Measurements from ENCODE around the gene ZNF697.

The ZNF697 gene

GRCh38 chr1:119653135-119653838 is 5.2 kb upstream of the ZNF697 start:
- H2AK5ac ChIP-seq (ENCODE audit: low read length) = no peak overlapping the region
- H3K36me3 ChIP-seq (ENCODE audit: control insufficient read depth, insufficient read depth, low read length) = no peaks in the 10 kb centered on the region
- H3K27ac ChIP-seq (ENCODE audit: low read depth, low read length) = no peak overlapping the region
- H3K4ac ChIP-seq (ENCODE audit: low read depth, low read length) = no peak overlapping the region
- DNase-seq = no peak
- WGBS (ENCODE audit: extremely low coverage, insufficient coverage, low lambda C conversion rate) = no CpG with 5 or more reads among the region's 4 CpGs
- H3K4me2 ChIP-seq (ENCODE audit: low read length) = no peak overlapping the region
- no peaks in the 10 kb centered on the region for H3K27me3 ChIP-seq (ENCODE audit: insufficient read depth, low read length, poor library complexity)
- no peak overlapping the region for H3K4me3 ChIP-seq (ENCODE audit: low read length)
- no peaks in the 10 kb centered on the region for H3K79me2 ChIP-seq (ENCODE audit: control insufficient read depth, insufficient read depth, low read length)
- no peak overlapping the region for H3K23ac ChIP-seq (ENCODE audit: low read length)
- H2BK15ac ChIP-seq (replicated peaks; ENCODE audit: low read depth) = no peak overlapping the region
- no peak overlapping the region for H3K18ac ChIP-seq (ENCODE audit: low read length)
- H3K56ac ChIP-seq (ENCODE audit: low read length) = no peak overlapping the region
- H3K79me1 ChIP-seq (ENCODE audit: low read length) = no peaks in the 10 kb centered on the region
- H3K4me1 ChIP-seq (ENCODE audit: control insufficient read depth, low read depth, low read length) = peaks cover 6% of the 10 kb centered on the region
- no peak overlapping the region for H3K9ac ChIP-seq (ENCODE audit: low read length)
- no peak overlapping the region for H4K5ac ChIP-seq (ENCODE audit: low read length)
- H2BK5ac ChIP-seq (ENCODE audit: low read length) = no peak overlapping the region
- H2BK120ac ChIP-seq (ENCODE audit: low read depth, low read length) = no peak overlapping the region
- no peak overlapping the region for H4K8ac ChIP-seq (ENCODE audit: low read depth, low read length)

- H4K8ac ChIP-seq (ENCODE audit: low read depth, low read length) = no peak overlapping the region
- no peak overlapping the region for H3K56ac ChIP-seq (ENCODE audit: low read length)
- H2BK5ac ChIP-seq (ENCODE audit: low read length) = no peak overlapping the region
- H3K18ac ChIP-seq (ENCODE audit: low read length) = no peak overlapping the region
- H3K4me1 ChIP-seq (ENCODE audit: control insufficient read depth, low read depth, low read length) = peaks cover 6% of the 10 kb centered on the region
- peak overlapping the region; percentile 57 for H2BK15ac ChIP-seq (replicated peaks; ENCODE audit: low read depth)
- H3K79me1 ChIP-seq (ENCODE audit: low read length) = no peaks in the 10 kb centered on the region
- H3K4ac ChIP-seq (ENCODE audit: low read depth, low read length) = no peak overlapping the region
- no peaks in the 10 kb centered on the region for H3K36me3 ChIP-seq (ENCODE audit: control insufficient read depth, insufficient read depth, low read length)
- no peak overlapping the region for H3K4me3 ChIP-seq (ENCODE audit: low read length)
- H3K27ac ChIP-seq (ENCODE audit: low read depth, low read length) = no peak overlapping the region
- no peak overlapping the region for H4K5ac ChIP-seq (ENCODE audit: low read length)
- H2BK120ac ChIP-seq (ENCODE audit: low read depth, low read length) = no peak overlapping the region
- H2AK5ac ChIP-seq (ENCODE audit: low read length) = no peak overlapping the region
- no peak overlapping the region for H3K4me2 ChIP-seq (ENCODE audit: low read length)
- H3K27me3 ChIP-seq (ENCODE audit: insufficient read depth, low read length, poor library complexity) = no peaks in the 10 kb centered on the region
- WGBS (ENCODE audit: extremely low coverage, insufficient coverage, low lambda C conversion rate) = no CpG with 5 or more reads among the region's 4 CpGs
- peak; percentile 46 for DNase-seq
- H3K23ac ChIP-seq (ENCODE audit: low read length) = no peak overlapping the region
- no peak overlapping the region for H3K9ac ChIP-seq (ENCODE audit: low read length)
- H3K79me2 ChIP-seq (ENCODE audit: control insufficient read depth, insufficient read depth, low read length) = no peaks in the 10 kb centered on the region
Observed at GRCh38 chr1:119652587-119652986, 4.5 kb upstream of the ZNF697 start.

- no peak overlapping the region for H2BK15ac ChIP-seq (replicated peaks; ENCODE audit: low read depth)
- no CpG with 5 or more reads among the region's 1 CpG for WGBS (ENCODE audit: extremely low coverage, insufficient coverage, low lambda C conversion rate)
- H2BK5ac ChIP-seq (ENCODE audit: low read length) = no peak overlapping the region
- peaks cover 7% of the 10 kb centered on the region for H3K79me2 ChIP-seq (ENCODE audit: control insufficient read depth, insufficient read depth, low read length)
- H2BK120ac ChIP-seq (ENCODE audit: low read depth, low read length) = no peak overlapping the region
- no peak overlapping the region for H3K4me2 ChIP-seq (ENCODE audit: low read length)
- H3K9ac ChIP-seq (ENCODE audit: low read length) = no peak overlapping the region
- H3K4me3 ChIP-seq (ENCODE audit: low read length) = no peak overlapping the region
- no peak overlapping the region for H3K4ac ChIP-seq (ENCODE audit: low read depth, low read length)
- H3K4me1 ChIP-seq (ENCODE audit: control insufficient read depth, low read depth, low read length) = peaks cover 7% of the 10 kb centered on the region
- no peaks in the 10 kb centered on the region for H3K27me3 ChIP-seq (ENCODE audit: insufficient read depth, low read length, poor library complexity)
- DNase-seq = no peak
- no peak overlapping the region for H4K5ac ChIP-seq (ENCODE audit: low read length)
- H3K23ac ChIP-seq (ENCODE audit: low read length) = no peak overlapping the region
- no peak overlapping the region for H2AK5ac ChIP-seq (ENCODE audit: low read length)
- H3K27ac ChIP-seq (ENCODE audit: low read depth, low read length) = no peak overlapping the region
- no peak overlapping the region for H3K56ac ChIP-seq (ENCODE audit: low read length)
- H3K18ac ChIP-seq (ENCODE audit: low read length) = no peak overlapping the region
- no peak overlapping the region for H4K8ac ChIP-seq (ENCODE audit: low read depth, low read length)
- no peaks in the 10 kb centered on the region for H3K36me3 ChIP-seq (ENCODE audit: control insufficient read depth, insufficient read depth, low read length)
- H3K79me1 ChIP-seq (ENCODE audit: low read length) = peaks cover 6% of the 10 kb centered on the region
Observed at GRCh38 chr1:119651641-119652040, 3.6 kb upstream of the ZNF697 start.

DNA sequence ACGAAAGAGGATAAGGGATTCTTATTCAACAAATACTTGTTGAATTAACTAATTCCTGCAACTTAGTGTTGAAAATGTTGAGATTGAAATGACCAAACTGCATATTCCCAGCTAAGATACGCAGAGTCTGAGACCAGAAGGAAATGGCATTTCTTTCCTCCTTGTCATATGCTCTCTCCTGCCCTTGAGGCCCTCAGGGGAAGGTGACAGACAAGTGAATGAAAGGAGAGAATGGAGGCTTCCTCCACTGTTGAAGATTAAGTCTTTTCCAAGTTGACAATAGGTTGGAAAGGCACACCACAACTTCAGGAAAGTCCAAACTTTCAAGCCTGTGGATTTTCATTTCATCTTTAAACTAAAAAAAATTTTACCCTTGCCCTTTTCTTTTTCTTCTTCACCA is 3.1 kb upstream of the ZNF697 start:
- no CpG with 5 or more reads among the region's 2 CpGs for WGBS (ENCODE audit: extremely low coverage, insufficient coverage, low lambda C conversion rate)
- Histone ChIP-seq H3K27me3 (ENCODE audit: insufficient read depth, low read length, poor library complexity) (no peaks in the 10 kb centered on the region), H3K79me2 (ENCODE audit: control insufficient read depth, insufficient read depth, low read length) (peaks cover 12% of the 10 kb centered on the region), H3K4ac (ENCODE audit: low read depth, low read length) (no peak overlapping the region), H3K27ac (ENCODE audit: low read depth, low read length) (no peak overlapping the region), H3K18ac (ENCODE audit: low read length) (no peak overlapping the region), H3K23ac (ENCODE audit: low read length) (no peak overlapping the region), H2BK5ac (ENCODE audit: low read length) (no peak overlapping the region), H4K8ac (ENCODE audit: low read depth, low read length) (no peak overlapping the region), H3K9ac (ENCODE audit: low read length) (no peak overlapping the region), H3K79me1 (ENCODE audit: low read length) (peaks cover 8% of the 10 kb centered on the region), H3K56ac (ENCODE audit: low read length) (no peak overlapping the region), H2BK120ac (ENCODE audit: low read depth, low read length) (no peak overlapping the region), H4K5ac (ENCODE audit: low read length) (no peak overlapping the region), H3K36me3 (ENCODE audit: control insufficient read depth, insufficient read depth, low read length) (no peaks in the 10 kb centered on the region), H3K4me2 (ENCODE audit: low read length) (no peak overlapping the region), H3K4me3 (ENCODE audit: low read length) (no peak overlapping the region), H2BK15ac (replicated peaks; ENCODE audit: low read depth) (no peak overlapping the region), H2AK5ac (ENCODE audit: low read length) (no peak overlapping the region), H3K4me1 (ENCODE audit: control insufficient read depth, low read depth, low read length) (peaks cover 12% of the 10 kb centered on the region)
- DNase-seq = peak; percentile 65

DNA sequence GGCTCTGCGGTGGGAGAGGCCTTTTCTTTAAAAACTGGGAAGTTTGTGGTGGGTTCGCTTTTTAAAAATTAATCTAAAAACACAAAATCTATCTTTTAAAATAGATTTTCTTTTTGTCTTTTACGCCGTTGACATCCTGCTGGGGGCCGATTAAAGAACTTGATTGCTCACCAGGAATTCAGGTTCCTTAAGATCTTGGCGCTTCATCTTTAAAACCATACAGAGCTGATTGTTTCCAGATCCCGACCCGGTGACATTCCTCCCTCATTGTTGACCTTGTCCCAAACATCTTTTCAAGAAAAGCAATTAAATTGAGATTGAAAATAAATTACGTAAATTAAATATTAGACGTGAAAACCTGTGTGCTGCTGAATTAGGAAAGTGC is 546 bp upstream of the ZNF697 start:
- H3K27ac ChIP-seq (ENCODE audit: low read depth, low read length) = peak overlapping the region; percentile 69
- no peak overlapping the region for H4K8ac ChIP-seq (ENCODE audit: low read depth, low read length)
- H3K4me1 ChIP-seq (ENCODE audit: control insufficient read depth, low read depth, low read length) = peaks cover 18% of the 10 kb centered on the region
- no peak overlapping the region for H3K4ac ChIP-seq (ENCODE audit: low read depth, low read length)
- H3K9ac ChIP-seq (ENCODE audit: low read length) = peak overlapping the region; percentile 81
- no CpG with 5 or more reads among the region's 10 CpGs for whole genome bisulfite sequencing (ENCODE audit: extremely low coverage, insufficient coverage, low lambda C conversion rate)
- H3K79me2 ChIP-seq (ENCODE audit: control insufficient read depth, insufficient read depth, low read length) = peaks cover 37% of the 10 kb centered on the region
- peaks cover 13% of the 10 kb centered on the region for H3K79me1 ChIP-seq (ENCODE audit: low read length)
- peak overlapping the region; percentile 89 for H3K56ac ChIP-seq (ENCODE audit: low read length)
- no peak overlapping the region for H2BK120ac ChIP-seq (ENCODE audit: low read depth, low read length)
- no peak overlapping the region for H2AK5ac ChIP-seq (ENCODE audit: low read length)
- H3K18ac ChIP-seq (ENCODE audit: low read length) = peak overlapping the region; percentile 29
- DNase-seq = no peak
- no peak overlapping the region for H2BK5ac ChIP-seq (ENCODE audit: low read length)
- H3K4me3 ChIP-seq (ENCODE audit: low read length) = peak overlapping the region; percentile 61
- H3K23ac ChIP-seq (ENCODE audit: low read length) = no peak overlapping the region
- H4K5ac ChIP-seq (ENCODE audit: low read length) = no peak overlapping the region
- H2BK15ac ChIP-seq (replicated peaks; ENCODE audit: low read depth) = no peak overlapping the region
- no peaks in the 10 kb centered on the region for H3K27me3 ChIP-seq (ENCODE audit: insufficient read depth, low read length, poor library complexity)
- H3K4me2 ChIP-seq (ENCODE audit: low read length) = peak overlapping the region; percentile 8
- H3K36me3 ChIP-seq (ENCODE audit: control insufficient read depth, insufficient read depth, low read length) = no peaks in the 10 kb centered on the region

- Histone ChIP-seq H3K18ac (ENCODE audit: low read length) (peak overlapping the region; percentile 5), H2BK15ac (replicated peaks; ENCODE audit: low read depth) (no peak overlapping the region), H3K79me2 (ENCODE audit: control insufficient read depth, insufficient read depth, low read length) (peaks cover 47% of the 10 kb centered on the region), H3K79me1 (ENCODE audit: low read length) (peaks cover 15% of the 10 kb centered on the region), H3K56ac (ENCODE audit: low read length) (peak overlapping the region; percentile 98), H3K9ac (ENCODE audit: low read length) (peak overlapping the region; percentile 76), H4K5ac (ENCODE audit: low read length) (no peak overlapping the region), H3K27me3 (ENCODE audit: insufficient read depth, low read length, poor library complexity) (no peaks in the 10 kb centered on the region), H2AK5ac (ENCODE audit: low read length) (peak overlapping the region; percentile 79), H2BK120ac (ENCODE audit: low read depth, low read length) (no peak overlapping the region), H3K4me1 (ENCODE audit: control insufficient read depth, low read depth, low read length) (peaks cover 18% of the 10 kb centered on the region), H2BK5ac (ENCODE audit: low read length) (peak overlapping the region; percentile 36), H3K4me2 (ENCODE audit: low read length) (peak overlapping the region; percentile 97), H4K8ac (ENCODE audit: low read depth, low read length) (no peak overlapping the region), H3K36me3 (ENCODE audit: control insufficient read depth, insufficient read depth, low read length) (no peaks in the 10 kb centered on the region), H3K27ac (ENCODE audit: low read depth, low read length) (peak overlapping the region; percentile 38), H3K4me3 (ENCODE audit: low read length) (peak overlapping the region; percentile 94), H3K4ac (ENCODE audit: low read depth, low read length) (no peak overlapping the region), H3K23ac (ENCODE audit: low read length) (no peak overlapping the region)
- DNase-seq = no peak
- no CpG with 5 or more reads among the region's 18 CpGs for WGBS (ENCODE audit: extremely low coverage, insufficient coverage, low lambda C conversion rate)
Observed at GRCh38 chr1:119647228-119647733, 785 bp downstream of the ZNF697 start.
